Measurements from ENCODE around the gene CAMK2G.
"Not testable (repeated sequence)": the region's sequence is repeated elsewhere in the genome, so short reads cannot be mapped to it uniquely, and the experiment has no call there.

The CAMK2G gene

GRCh38 chr10:73874267-73875138 is at the start of gene CAMK2G:
Gene CAMK2G (minus strand): TSS chr10:73874555. CDS start chr10:73874461, 94 bp downstream.
- in situ Hi-C loops (cut with MboI; ENCODE audit: low sequenced_read_pairs): loop anchor here (5.0 to 25.0 kb wide), 2 partner anchors 32 to 213 kb away; no protein-coding TSS in a partner anchor

GRCh38 chr10:73922864-73923133 is 48.4 kb upstream of the CAMK2G start:
- in situ Hi-C loops (cut with MboI; ENCODE audit: low sequenced_read_pairs): no loop called here

- in situ Hi-C loops (cut with MboI; ENCODE audit: low sequenced_read_pairs): no loop called here
Measured at GRCh38 chr10:73922007-73922863, 47.9 kb upstream of the CAMK2G start.

GRCh38 chr10:73920089-73920488 is 45.7 kb upstream of the CAMK2G start:
- in situ Hi-C loops (cut with MboI; ENCODE audit: low sequenced_read_pairs): no loop called here

GRCh38 chr10:73919481-73919880 is 45.1 kb upstream of the CAMK2G start:
- in situ Hi-C loops (cut with MboI; ENCODE audit: low sequenced_read_pairs): not testable (repeated sequence)

- in situ Hi-C loops (cut with MboI; ENCODE audit: low sequenced_read_pairs): no loop called here
Measured at GRCh38 chr10:73917566-73918305, 43.4 kb upstream of the CAMK2G start.

GRCh38 chr10:73916761-73917470 is 42.6 kb upstream of the CAMK2G start:
- in situ Hi-C loops (cut with MboI; ENCODE audit: low sequenced_read_pairs): no loop called here

GRCh38 chr10:73915206-73915851 is 41.0 kb upstream of the CAMK2G start:
- in situ Hi-C loops (cut with MboI; ENCODE audit: low sequenced_read_pairs): no loop called here

- in situ Hi-C loops (cut with MboI; ENCODE audit: low sequenced_read_pairs): no loop called here
Measured at GRCh38 chr10:73914036-73914435, 39.7 kb upstream of the CAMK2G start.

GRCh38 chr10:73911553-73912004 is 37.2 kb upstream of the CAMK2G start:
- in situ Hi-C loops (cut with MboI; ENCODE audit: low sequenced_read_pairs): no loop called here

GRCh38 chr10:73910764-73911552 is 36.6 kb upstream of the CAMK2G start, which contains the start of gene PLAU:
Gene PLAU (plus strand): TSS chr10:73911132. CDS start chr10:73911556, 424 bp downstream.
- in situ Hi-C loops (cut with MboI; ENCODE audit: low sequenced_read_pairs): no loop called here

- in situ Hi-C loops (cut with MboI; ENCODE audit: low sequenced_read_pairs): no loop called here
Measured at GRCh38 chr10:73910401-73910763, 36.0 kb upstream of the CAMK2G start.

GRCh38 chr10:73909540-73910115 is 35.3 kb upstream of the CAMK2G start:
- in situ Hi-C loops (cut with MboI; ENCODE audit: low sequenced_read_pairs): no loop called here

GRCh38 chr10:73908853-73909539 is 34.6 kb upstream of the CAMK2G start:
- in situ Hi-C loops (cut with MboI; ENCODE audit: low sequenced_read_pairs): no loop called here

GRCh38 chr10:73907841-73908517 is 33.6 kb upstream of the CAMK2G start:
- in situ Hi-C loops (cut with MboI; ENCODE audit: low sequenced_read_pairs): no loop called here

GRCh38 chr10:73906524-73907447 is 32.4 kb upstream of the CAMK2G start:
- in situ Hi-C loops (cut with MboI; ENCODE audit: low sequenced_read_pairs): no loop called here
